Retinal pigment epithelial cell (primary cell): ENCODE data around the gene KIF24.

Experiments
- DNase-seq: peaks from one replicate; pipeline ENCODE4 v3.0.0-alpha.2; 2010; ENCODE audit warnings: low read depth
- H3K4me3 ChIP-seq: 2 replicates; pipeline ENCODE4 v1.5.1; 2011; ENCODE audit warnings: mild to moderate bottlenecking, low read length, control low read depth, moderate library complexity
- CTCF ChIP-seq: conservative IDR thresholded peaks from 2 replicates; pipeline ENCODE4 v1.5.1; 2011; ENCODE audit warnings: low read depth, low read length, control low read depth, inconsistent platforms

Gene KIF24

GRCh38 chr9:34374905-34375552 is 46.0 kb upstream of the KIF24 start:
- H3K4me3 ChIP-seq, result no peak overlapping the region
- no peak for DNase-seq
- peak; percentile 5 for TF ChIP-seq CTCF

- no peak for DNase-seq
- no peak overlapping the region for H3K4me3 ChIP-seq
- TF ChIP-seq CTCF, result no peak
These were observed 45.3 kb upstream of the KIF24 start for GRCh38 chr9:34374339-34374738.

- TF ChIP-seq CTCF, result no peak
- DNase-seq, result no peak
- H3K4me3 ChIP-seq, result no peak overlapping the region
These were observed 44.7 kb upstream of the KIF24 start for GRCh38 chr9:34373749-34374148.

- no peak overlapping the region for H3K4me3 ChIP-seq
- no peak for TF ChIP-seq CTCF
- no peak for DNase-seq
These were observed 43.5 kb upstream of the KIF24 start for GRCh38 chr9:34372467-34373011.

- no peak overlapping the region for H3K4me3 ChIP-seq
- TF ChIP-seq CTCF, result no peak
- no peak for DNase-seq
These were observed 42.9 kb upstream of the KIF24 start for GRCh38 chr9:34371886-34372466.

GRCh38 chr9:34370970-34371880 is 42.2 kb upstream of the KIF24 start:
- no peak for DNase-seq
- peak overlapping the region; percentile 42 for H3K4me3 ChIP-seq
- peak; percentile 15 for TF ChIP-seq CTCF
